Measurements from ENCODE around the gene ASXL1.
A peak's percentile ranks its signal among the peaks of the same experiment; 100 is the strongest.
"Not testable (repeated sequence)": the region's sequence is repeated elsewhere in the genome, so short reads cannot be mapped to it uniquely, and the experiment has no call there.

Gene ASXL1

GRCh38 chr20:32357869-32358631 is at the start of gene ASXL1:
TSS of gene ASXL1 (plus strand) at chr20:32358331. CDS start at chr20:32358776, 445 bp downstream.
- peak; percentile 97 for DNase-seq

DNA sequence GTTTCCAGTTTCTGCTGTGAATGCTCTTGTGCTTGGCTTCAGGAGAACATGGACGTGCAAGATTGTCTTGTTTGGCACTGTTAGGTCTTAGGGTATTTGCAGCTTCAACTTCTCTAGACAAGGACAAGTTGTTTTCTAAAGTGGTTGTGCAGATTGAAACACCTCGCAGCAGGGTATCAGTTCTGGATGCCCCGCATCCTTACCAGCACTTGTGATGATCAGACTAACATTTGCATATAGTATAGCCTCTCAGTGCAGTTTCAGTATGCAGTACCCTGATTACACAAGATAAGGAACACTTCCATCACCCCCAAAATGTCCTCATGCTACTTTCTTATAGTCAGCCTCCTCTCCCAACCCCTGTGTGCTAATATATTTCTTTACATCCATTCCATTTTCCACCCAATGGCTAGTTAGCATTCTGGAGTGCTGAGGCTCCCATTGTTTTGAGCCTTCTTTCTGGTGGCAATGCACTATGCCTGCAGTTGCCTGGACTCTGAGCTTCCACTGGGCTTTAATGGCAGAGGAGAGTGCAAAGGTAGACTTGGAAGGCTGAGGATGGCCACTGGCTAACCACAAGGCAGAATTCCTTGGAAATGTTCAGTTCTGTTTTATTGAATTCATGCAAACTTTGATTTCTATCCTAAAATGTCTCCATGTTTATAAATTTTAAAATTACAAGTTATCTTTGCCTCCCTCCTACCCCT is 45.3 kb upstream of the ASXL1 start:
- no peak for DNase-seq

DNA sequence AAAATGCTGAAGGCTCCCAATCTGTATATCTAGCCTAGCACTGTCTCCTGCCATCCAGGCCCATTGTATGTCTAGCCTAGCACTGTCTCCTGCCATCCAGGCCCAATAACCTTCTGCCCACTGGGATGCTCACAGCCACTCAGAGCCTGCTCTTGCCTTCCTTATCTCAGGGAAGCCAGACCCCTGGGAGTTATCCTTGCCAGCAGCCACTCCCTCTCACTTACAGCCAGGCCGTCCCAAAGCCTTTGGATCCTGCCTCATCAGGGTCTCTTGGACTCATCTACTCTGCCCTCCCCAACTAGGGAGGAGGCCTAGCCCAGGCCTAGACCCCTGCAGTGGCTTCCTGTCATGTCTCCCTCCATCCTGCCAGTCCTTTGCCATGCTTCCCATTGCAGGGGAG is 43.4 kb upstream of the ASXL1 start:
- no peak for DNase-seq

- no peak for DNase-seq
Observed at GRCh38 chr20:32315399-32315798, 42.7 kb upstream of the ASXL1 start.

- DNase-seq = no peak
Observed at GRCh38 chr20:32315891-32316290, 42.2 kb upstream of the ASXL1 start.

- DNase-seq = no peak
Observed at GRCh38 chr20:32316667-32317066, 41.5 kb upstream of the ASXL1 start.

- DNase-seq = no peak
Observed at GRCh38 chr20:32319100-32319499, 39.0 kb upstream of the ASXL1 start.

GRCh38 chr20:32320305-32320704 is 37.8 kb upstream of the ASXL1 start:
- DNase-seq = no peak

DNA sequence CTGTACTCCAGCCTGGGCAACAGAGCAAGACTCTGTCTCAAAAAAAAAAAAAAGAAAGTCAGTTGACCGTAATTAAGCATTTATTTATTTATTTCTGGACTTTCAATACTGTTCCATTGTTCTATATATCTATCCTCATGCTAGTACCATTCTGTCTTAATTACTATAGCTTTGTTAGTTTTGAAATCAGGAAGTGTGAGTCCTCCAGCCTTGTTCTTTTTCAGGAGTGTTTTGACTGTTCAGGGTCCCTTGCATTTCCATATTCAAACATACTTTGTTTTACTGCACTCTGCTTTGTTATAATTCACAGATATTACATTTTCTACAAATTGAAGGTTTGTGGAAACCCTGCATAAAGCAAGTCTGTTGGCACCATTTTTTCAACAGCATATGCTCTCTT is 36.7 kb upstream of the ASXL1 start:
- DNase-seq = no peak

DNA sequence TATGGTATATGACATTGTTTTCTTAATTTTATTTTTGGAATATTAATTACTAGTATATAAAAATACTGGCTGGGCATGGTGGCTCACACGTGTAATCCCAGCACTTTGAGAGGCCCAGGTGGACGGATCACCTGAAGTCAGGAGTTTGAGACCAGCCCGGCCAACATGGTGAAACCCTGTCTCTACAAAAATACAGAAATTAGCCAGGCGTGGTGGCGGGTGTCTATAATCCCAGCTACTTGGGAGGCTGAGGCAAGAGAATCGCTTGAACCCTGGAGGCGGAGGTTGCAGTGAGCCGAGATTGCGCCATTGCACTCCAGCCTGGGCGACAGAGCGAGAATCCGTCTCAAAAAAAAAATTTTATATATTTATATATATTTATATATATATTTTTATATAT is 35.9 kb upstream of the ASXL1 start:
- not testable (repeated sequence) for DNase-seq

GRCh38 chr20:32323761-32324160 is 34.4 kb upstream of the ASXL1 start:
- not testable (repeated sequence) for DNase-seq

- peak; percentile 27 for DNase-seq
Observed at GRCh38 chr20:32325706-32326503, 32.2 kb upstream of the ASXL1 start.

- DNase-seq = no peak
Observed at GRCh38 chr20:32326504-32326845, 31.7 kb upstream of the ASXL1 start.

DNA sequence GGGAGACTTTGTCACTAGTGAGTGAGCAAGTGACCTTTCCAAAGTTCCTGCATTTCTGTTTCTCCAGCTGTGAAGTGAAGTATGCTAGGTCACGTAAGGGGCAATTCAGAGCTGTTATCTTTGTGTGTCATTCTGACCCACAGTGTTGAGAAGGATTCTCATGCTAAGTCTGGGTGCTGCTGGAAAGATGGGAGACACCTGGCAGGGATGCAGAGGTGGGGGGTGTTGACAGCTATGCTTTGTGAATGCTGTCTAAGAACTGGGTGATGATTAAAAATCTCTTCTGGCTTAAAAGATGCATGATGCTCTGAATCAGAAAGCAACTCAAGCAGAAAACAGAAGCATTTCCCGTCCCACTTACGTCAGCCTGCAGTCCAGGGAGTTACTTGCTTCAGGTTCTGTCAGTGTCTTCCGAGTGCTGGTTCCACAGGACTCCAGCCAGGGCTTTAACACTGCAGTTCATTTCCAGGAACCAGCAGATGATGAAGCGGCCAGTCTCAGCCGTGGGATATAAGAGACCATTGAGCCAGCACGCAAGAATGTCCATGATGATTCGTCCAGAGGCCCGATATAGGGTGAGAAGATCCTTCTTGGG is 30.9 kb upstream of the ASXL1 start:
- DNase-seq = peak; percentile 45

DNA sequence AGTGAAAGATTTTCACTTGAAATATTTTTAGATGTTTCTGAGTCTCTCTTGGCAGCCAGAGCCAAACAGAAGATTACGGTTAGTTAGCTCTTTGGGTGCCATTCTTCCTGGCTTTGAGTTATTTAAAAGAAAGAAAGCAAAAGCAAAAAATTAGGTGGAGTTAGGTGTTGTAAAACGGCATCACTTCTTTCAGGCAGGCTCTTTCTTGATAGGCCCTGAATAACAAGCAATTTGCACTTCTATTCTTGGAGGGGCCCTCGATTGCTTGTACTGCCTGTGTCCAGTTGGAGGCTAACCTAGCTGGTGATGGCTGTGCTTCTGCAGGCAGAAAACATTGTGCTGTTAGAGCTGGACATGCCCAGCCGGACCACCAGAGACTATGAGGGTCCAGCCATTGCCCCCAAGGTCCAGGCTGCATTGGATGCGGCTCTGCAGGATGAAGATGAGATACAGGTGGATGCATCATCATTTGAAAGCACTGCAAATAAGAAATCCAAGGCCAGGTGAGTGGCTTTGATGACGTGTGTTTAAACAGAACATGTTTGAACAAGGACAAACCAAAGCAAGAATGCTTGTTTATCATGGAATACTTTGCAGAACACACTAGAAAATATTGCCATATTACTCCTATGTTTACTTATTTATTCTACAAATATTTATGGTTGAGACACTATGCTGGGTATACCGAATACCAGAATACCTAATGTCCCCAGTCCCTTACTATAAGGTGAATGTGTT is 28.1 kb upstream of the ASXL1 start:
- DNase-seq = no peak

GRCh38 chr20:32330555-32330897 is 27.6 kb upstream of the ASXL1 start:
- no peak for DNase-seq

DNA sequence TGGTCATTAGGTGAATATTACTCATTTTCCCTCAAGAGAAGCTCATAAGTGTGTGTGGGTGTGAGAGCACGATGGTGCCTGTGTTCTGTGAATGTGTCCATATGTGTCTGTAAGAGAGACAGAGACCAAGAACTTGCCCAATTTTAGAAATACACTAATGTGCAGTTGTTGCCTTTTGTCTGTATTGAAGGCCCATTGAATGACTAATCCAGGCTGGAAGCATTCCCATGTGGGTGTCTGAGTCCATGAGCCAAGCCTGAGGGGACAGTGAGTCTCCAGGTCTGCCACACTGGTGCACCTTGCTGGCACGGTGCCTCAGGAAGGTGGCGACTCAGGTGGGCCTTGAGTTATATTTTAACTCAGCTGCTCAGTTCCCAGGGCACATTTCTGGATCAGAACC is 25.5 kb upstream of the ASXL1 start:
- DNase-seq = peak; percentile 48

DNA sequence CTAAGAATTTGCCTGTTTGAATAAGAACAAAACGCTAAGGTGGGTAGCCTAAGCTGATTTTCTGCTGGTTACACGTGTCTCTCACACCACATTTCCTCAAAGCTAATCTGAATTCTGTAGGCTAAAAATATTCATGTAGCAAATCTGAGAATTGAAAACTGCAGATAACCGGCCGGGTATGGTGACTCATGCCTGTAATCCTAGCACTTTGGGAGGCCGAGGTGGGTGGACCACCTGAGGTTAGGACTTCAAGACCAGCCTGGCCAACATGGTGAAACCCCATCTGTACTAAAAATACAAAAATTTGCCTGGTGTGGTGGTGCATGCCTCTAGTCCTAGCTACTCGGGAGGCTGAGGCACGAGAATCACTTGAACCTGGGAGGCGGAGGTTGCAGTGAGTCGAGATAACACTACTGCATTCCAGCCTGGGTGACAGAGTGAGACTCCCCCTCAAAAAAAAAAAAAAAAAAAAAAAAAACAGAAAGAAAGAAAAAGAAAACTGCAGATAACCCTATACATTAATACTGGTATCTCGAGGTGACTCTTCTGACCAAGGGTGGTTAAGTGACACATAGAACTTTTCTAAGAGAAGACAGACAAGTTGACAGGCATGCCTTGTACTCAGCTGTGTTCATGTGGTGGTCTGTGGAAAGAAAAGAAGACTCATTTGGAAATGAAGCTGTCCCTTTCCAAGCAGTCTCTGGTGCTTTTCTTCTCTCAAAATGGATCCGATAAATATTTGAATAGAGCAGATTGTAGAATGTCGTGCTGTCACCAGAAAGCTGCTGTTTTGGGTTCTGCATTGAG is 24.7 kb upstream of the ASXL1 start:
- DNase-seq = peak; percentile 58

- DNase-seq = peak; percentile 78
Observed at GRCh38 chr20:32333988-32334885, 23.9 kb upstream of the ASXL1 start.

- no peak for DNase-seq
Observed at GRCh38 chr20:32336918-32337347, 21.2 kb upstream of the ASXL1 start.

All from NCI-H226 (cell line).